ENCODE results near the gene SGPL1. TPM values are rescaled to one million over a fixed set of nuclear protein-coding genes. Genes with fewer than 3 reads are reported as not detected.

The SGPL1 gene
- total RNA-seq, 3 donors from 2014 or later: 50.5 to 67.2 (median 55.5) TPM

DNA sequence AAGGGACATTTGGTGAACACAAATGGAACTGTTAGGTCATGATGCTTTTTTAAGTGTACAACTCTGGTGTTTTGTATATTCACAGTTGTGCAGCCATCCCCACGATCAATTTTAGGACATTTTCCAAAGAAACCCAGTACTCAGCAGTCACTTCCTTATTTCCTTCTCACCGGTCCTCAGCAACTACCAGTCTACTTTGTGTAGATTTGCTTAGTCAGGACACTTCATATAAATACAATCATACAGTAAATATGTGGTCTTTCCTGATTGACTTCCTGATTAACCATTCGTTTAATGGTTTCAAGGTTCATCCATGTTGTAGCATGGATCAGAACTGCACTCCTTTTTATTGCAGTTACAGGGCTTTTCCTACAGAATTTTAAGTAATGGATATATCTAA is 14.4 kb downstream of the SGPL1 start:
- no peaks in the 10 kb centered on the region for H3K9me3 ChIP-seq
- H3K4me3 ChIP-seq: no peak overlapping the region
- H3K36me3 ChIP-seq (ENCODE audit: low read depth): no peaks in the 10 kb centered on the region
- ATAC-seq (peak; percentile 92), DNase-seq (no peak)
- intact Hi-C loops (cut with DNase I, micrococcal nuclease): no loop called here
- no peak for TF ChIP-seq CTCF (IDR thresholded peaks at IDR 0.05)
- H3K4me1 ChIP-seq (ENCODE audit: low read depth): peaks cover 15% of the 10 kb centered on the region

DNA sequence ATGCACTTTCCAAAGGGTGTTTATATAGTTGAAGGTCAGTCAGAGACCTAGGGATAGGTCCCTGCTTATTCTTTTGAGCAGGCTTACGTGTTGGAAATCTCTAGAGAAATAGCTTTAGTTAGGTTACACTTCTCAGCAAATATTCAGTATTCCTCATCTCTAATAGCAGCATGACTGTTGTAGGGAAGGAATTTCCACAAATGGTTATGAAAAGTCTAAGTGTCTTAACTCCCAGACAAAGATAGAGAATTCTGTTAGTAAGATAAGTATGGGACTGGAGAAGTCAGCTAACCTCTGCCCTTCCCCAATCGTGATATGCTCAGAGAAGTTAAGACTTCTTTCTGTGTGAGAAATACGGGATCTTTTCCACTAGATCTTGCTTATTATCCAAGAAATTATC is 16.5 kb downstream of the SGPL1 start:
- Histone ChIP-seq H3K4me1 (ENCODE audit: low read depth) (peaks cover 14% of the 10 kb centered on the region), H3K9me3 (no peaks in the 10 kb centered on the region), H3K36me3 (ENCODE audit: low read depth) (no peaks in the 10 kb centered on the region), H3K4me3 (no peak overlapping the region)
- ATAC-seq (no peak), DNase-seq (no peak)
- intact Hi-C loops (cut with DNase I, micrococcal nuclease): no loop called here
- no peak for TF ChIP-seq CTCF (IDR thresholded peaks at IDR 0.05)

DNA sequence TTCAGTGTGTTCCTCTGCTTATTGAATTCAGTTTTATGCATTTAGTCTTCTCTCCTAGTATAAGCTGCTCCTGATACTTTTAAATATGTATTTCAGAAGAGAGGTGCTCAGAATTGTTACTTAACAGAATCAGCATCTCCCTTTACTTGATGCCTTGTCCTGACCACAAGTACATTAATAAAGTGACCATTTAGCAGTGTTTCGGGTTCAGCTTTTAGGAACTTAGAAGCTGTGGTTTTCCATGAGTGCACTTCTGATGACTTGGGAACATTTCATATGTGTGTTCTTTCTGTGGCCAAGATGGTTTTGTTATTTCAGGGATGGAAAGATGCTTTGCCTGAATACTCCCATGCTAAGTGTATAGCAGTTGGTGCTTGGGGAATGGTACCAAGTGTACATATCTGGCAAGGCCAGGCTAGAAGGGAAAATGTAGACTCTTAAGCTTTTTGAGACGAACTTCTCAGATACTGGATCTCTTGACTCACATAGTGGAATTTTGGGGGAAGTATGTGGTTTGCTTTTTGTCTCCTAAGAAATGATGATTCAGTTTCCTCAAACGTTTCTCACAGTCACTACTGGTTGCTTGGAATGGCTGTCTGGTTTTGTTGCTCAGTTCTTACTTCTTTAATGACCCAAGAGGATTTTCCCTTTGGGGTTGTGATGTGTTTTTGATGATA is 17.2 kb downstream of the SGPL1 start:
- no peak for ATAC-seq
- no peak for TF ChIP-seq CTCF (IDR thresholded peaks at IDR 0.05)
- Histone ChIP-seq H3K4me3 (no peak overlapping the region), H3K9me3 (no peaks in the 10 kb centered on the region), H3K36me3 (ENCODE audit: low read depth) (no peaks in the 10 kb centered on the region), H3K4me1 (ENCODE audit: low read depth) (peaks cover 10% of the 10 kb centered on the region)
- intact Hi-C loops (cut with DNase I, micrococcal nuclease): no loop called here
- no peak for DNase-seq

- Histone ChIP-seq H3K36me3 (ENCODE audit: low read depth) (no peaks in the 10 kb centered on the region), H3K4me3 (no peak overlapping the region), H3K9me3 (no peaks in the 10 kb centered on the region), H3K4me1 (ENCODE audit: low read depth) (peaks cover 10% of the 10 kb centered on the region)
- intact Hi-C loops (cut with DNase I, micrococcal nuclease): no loop called here
- no peak for TF ChIP-seq CTCF (IDR thresholded peaks at IDR 0.05)
- ATAC-seq (no peak), DNase-seq (no peak)
Observed at GRCh38 chr10:70833601-70834000, 17.9 kb downstream of the SGPL1 start.

DNA sequence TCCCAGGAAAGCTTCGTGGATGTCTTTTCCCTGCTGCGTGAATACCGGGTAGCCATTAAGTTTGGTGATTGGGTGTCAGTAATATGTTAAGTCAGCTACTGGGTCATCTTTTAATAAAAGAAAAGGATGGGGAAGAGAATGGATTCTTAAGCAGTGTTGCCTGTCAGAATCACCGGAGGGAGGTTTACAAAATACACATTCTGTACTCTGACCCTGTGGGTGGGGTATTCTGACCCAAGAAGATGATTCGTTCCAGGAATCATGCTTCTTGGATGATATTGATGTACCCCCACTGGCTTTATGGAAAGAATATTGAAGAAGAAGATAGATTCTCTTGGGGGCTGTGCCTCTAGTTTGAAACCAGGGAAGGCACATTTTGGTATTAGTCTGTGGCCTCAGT is 18.3 kb downstream of the SGPL1 start:
- Histone ChIP-seq H3K4me1 (ENCODE audit: low read depth) (peaks cover 10% of the 10 kb centered on the region), H3K9me3 (no peaks in the 10 kb centered on the region), H3K36me3 (ENCODE audit: low read depth) (no peaks in the 10 kb centered on the region), H3K4me3 (no peak overlapping the region)
- DNase-seq: no peak
- intact Hi-C loops (cut with DNase I, micrococcal nuclease): no loop called here
- ATAC-seq: no peak
- no peak for TF ChIP-seq CTCF (IDR thresholded peaks at IDR 0.05)

Data from mucosa of descending colon (tissue), 3 donors.